LNCAP (cell line): ENCODE data around the gene DIP2A.

Experiments
- CTCF ChIP-seq: fragments of 450-650 bp; IDR thresholded peaks from 2 replicates; pipeline ENCODE4 v1.5.1; 2017; ENCODE audit warnings: mild to moderate bottlenecking

The DIP2A gene

GRCh38 chr21:46603228-46603627, 144.5 kb downstream of the DIP2A start:
- no peak for TF ChIP-seq CTCF

GRCh38 chr21:46604329-46604974, 145.8 kb downstream of the DIP2A start:
- TF ChIP-seq CTCF: no peak

GRCh38 chr21:46604975-46605766, 146.5 kb downstream of the DIP2A start, which contains the start of gene S100B:
Gene S100B (minus strand): TSS chr21:46605082. CDS start chr21:46602415, 2,667 bp downstream.
- TF ChIP-seq CTCF: no peak

- TF ChIP-seq CTCF: no peak
Observed at GRCh38 chr21:46605767-46606426, 147.2 kb downstream of the DIP2A start.

GRCh38 chr21:46606427-46606813, 147.7 kb downstream of the DIP2A start:
- TF ChIP-seq CTCF: no peak

GRCh38 chr21:46607636-46608035, 148.9 kb downstream of the DIP2A start:
- TF ChIP-seq CTCF: no peak

- no peak for TF ChIP-seq CTCF
Observed at GRCh38 chr21:46608672-46609111, 150.0 kb downstream of the DIP2A start.
